ENCODE measurements around the gene SDF2L1. TPM values are rescaled to one million over a fixed set of nuclear protein-coding genes. Genes with fewer than 3 reads are reported as not detected.

The SDF2L1 gene
- total and polyA plus RNA-seq, 2 of the 13 experiments (the other 11 are each of a cell fraction or from before 2014, with no cell fraction given): 18.0 to 57.4 TPM

DNA sequence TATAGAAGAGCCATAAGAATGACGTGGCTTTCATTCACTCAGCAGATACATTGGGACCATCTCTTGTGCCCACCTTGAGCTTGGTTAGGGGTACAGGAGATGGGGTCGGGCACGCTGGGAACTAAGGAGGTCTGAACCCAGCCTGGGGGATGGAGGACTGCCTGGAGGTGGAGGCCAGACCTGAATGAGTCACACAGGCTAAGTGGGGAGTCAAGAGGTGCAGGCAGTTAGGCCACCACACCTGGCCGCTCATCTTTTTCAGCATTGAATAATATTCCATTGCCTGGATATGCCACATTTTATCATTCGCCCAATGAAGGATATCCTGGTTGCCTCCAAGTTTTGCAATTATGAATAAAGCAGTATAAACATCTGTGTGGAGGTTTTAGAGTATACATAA is 19.9 kb downstream of the SDF2L1 start:
- Histone ChIP-seq H3K9me3 (ENCODE audit: low read length) (no peaks in the 10 kb centered on the region), H3K27me3 (ENCODE audit: control insufficient read depth in 1 of 2, insufficient read depth in 2 of 2, low read length in 2 of 2) (no peaks in the 10 kb centered on the region), H3K4me3 (replicated peaks in 1 of 3; ENCODE audit: insufficient read depth in 1 of 3, low read depth in 2 of 3, low read length in 3 of 3) (no peak overlapping the region), H3K4me2 (ENCODE audit: low read depth, low read length) (no peak overlapping the region), H3K27ac (ENCODE audit: extremely low read length, insufficient read depth, low read length) (no peak overlapping the region), H3K4me1 (ENCODE audit: insufficient read depth, low read length) (peaks cover 23% of the 10 kb centered on the region), H3K79me2 (ENCODE audit: insufficient read depth, low read length) (peaks cover 4% of the 10 kb centered on the region), H3K36me3 (replicated peaks in 1 of 2; ENCODE audit: control insufficient read depth in 1 of 2, insufficient read depth in 2 of 2, low read length in 2 of 2) (no peaks in the 10 kb centered on the region), H4K20me1 (ENCODE audit: insufficient read depth, low read length) (no peaks in the 10 kb centered on the region), H2AFZ (ENCODE audit: low read length) (no peak overlapping the region), H3K9ac (ENCODE audit: insufficient read depth, low read depth, low read length) (no peak overlapping the region)
- BruUV-seq (replicated peaks): no TSS peak
- FAIRE-seq (no peak), DNase-seq (ENCODE audit: low spot score) (no peak), ATAC-seq (no peak)
- in situ Hi-C loops (cut with HindIII; ENCODE audit: extremely low pct_ligation_motif_present, low pct_unique_long_range_greater_than_20kb): loop anchor here (10.0 kb wide), 1 partner anchor 53 kb away; no protein-coding TSS in a partner anchor
- CTCF ChIA-PET (ENCODE audit: low intra/inter-chr PET ratio, low total read pairs): no interaction called here
- POLR2A ChIA-PET: no interaction called here
- intact Hi-C loops (cut with micrococcal nuclease; ENCODE audit: unreplicated experiment): no loop called here
- 88% methylated on average over 3 of the region's 5 CpGs for WGBS (ENCODE audit: low lambda C conversion rate)
- TF ChIP-seq, protein P1, sequence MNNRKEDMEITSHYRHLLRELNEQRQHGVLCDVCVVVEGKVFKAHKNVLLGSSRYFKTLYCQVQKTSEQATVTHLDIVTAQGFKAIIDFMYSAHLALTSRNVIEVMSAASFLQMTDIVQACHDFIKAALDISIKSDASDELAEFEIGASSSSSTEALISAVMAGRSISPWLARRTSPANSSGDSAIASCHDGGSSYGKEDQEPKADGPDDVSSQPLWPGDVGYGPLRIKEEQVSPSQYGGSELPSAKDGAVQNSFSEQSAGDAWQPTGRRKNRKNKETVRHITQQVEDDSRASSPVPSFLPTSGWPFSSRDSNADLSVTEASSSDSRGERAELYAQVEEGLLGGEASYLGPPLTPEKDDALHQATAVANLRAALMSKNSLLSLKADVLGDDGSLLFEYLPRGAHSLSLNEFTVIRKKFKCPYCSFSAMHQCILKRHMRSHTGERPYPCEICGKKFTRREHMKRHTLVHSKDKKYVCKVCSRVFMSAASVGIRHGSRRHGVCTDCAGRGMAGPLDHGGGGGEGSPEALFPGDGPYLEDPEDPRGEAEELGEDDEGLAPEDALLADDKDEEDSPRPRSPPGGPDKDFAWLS (CRISPR knock-in tag; IDR thresholded peaks at IDR 0.05; ENCODE audit: borderline replicate concordance): no peak
- TF ChIP-seq FOXJ3 (CRISPR knock-in tag; IDR thresholded peaks at IDR 0.05; ENCODE audit: borderline replicate concordance) (no peak), ZMYM3 (CRISPR knock-in tag; IDR thresholded peaks at IDR 0.05) (no peak), REL (CRISPR knock-in tag; conservative IDR thresholded peaks at IDR 0.05) (no peak), ZNF563 (CRISPR knock-in tag; IDR thresholded peaks at IDR 0.05) (no peak), RORA (CRISPR knock-in tag; IDR thresholded peaks at IDR 0.05) (no peak), SMC3 (IDR thresholded peaks at IDR 0.05; ENCODE audit: low read length) (no peak), HNF4G (IDR thresholded peaks at IDR 0.05; ENCODE audit: borderline replicate concordance, low read depth, low read length) (no peak), HNF4G (CRISPR knock-in tag; IDR thresholded peaks at IDR 0.05; ENCODE audit: borderline replicate concordance, low read depth) (no peak), ZNF891 (CRISPR knock-in tag; IDR thresholded peaks at IDR 0.05) (no peak), ASH2L (IDR thresholded peaks at IDR 0.05; ENCODE audit: insufficient read length, low read depth, low read length) (no peak), CBX5 (CRISPR knock-in tag; IDR thresholded peaks at IDR 0.05; ENCODE audit: borderline replicate concordance) (no peak), BHLHE40 (IDR thresholded peaks at IDR 0.05; ENCODE audit: low read length) (no peak), MBD4 (IDR thresholded peaks at IDR 0.05; ENCODE audit: borderline replicate concordance, low read length) (no peak)
- TF ChIP-seq, protein P2, sequence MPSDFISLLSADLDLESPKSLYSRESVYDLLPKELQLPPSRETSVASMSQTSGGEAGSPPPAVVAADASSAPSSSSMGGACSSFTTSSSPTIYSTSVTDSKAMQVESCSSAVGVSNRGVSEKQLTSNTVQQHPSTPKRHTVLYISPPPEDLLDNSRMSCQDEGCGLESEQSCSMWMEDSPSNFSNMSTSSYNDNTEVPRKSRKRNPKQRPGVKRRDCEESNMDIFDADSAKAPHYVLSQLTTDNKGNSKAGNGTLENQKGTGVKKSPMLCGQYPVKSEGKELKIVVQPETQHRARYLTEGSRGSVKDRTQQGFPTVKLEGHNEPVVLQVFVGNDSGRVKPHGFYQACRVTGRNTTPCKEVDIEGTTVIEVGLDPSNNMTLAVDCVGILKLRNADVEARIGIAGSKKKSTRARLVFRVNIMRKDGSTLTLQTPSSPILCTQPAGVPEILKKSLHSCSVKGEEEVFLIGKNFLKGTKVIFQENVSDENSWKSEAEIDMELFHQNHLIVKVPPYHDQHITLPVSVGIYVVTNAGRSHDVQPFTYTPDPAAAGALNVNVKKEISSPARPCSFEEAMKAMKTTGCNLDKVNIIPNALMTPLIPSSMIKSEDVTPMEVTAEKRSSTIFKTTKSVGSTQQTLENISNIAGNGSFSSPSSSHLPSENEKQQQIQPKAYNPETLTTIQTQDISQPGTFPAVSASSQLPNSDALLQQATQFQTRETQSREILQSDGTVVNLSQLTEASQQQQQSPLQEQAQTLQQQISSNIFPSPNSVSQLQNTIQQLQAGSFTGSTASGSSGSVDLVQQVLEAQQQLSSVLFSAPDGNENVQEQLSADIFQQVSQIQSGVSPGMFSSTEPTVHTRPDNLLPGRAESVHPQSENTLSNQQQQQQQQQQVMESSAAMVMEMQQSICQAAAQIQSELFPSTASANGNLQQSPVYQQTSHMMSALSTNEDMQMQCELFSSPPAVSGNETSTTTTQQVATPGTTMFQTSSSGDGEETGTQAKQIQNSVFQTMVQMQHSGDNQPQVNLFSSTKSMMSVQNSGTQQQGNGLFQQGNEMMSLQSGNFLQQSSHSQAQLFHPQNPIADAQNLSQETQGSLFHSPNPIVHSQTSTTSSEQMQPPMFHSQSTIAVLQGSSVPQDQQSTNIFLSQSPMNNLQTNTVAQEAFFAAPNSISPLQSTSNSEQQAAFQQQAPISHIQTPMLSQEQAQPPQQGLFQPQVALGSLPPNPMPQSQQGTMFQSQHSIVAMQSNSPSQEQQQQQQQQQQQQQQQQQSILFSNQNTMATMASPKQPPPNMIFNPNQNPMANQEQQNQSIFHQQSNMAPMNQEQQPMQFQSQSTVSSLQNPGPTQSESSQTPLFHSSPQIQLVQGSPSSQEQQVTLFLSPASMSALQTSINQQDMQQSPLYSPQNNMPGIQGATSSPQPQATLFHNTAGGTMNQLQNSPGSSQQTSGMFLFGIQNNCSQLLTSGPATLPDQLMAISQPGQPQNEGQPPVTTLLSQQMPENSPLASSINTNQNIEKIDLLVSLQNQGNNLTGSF (CRISPR knock-in tag; IDR thresholded peaks at IDR 0.05): no peak
- TF ChIP-seq, protein P3, sequence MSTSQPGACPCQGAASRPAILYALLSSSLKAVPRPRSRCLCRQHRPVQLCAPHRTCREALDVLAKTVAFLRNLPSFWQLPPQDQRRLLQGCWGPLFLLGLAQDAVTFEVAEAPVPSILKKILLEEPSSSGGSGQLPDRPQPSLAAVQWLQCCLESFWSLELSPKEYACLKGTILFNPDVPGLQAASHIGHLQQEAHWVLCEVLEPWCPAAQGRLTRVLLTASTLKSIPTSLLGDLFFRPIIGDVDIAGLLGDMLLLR (CRISPR knock-in tag; IDR thresholded peaks at IDR 0.05): no peak
- TF ChIP-seq, protein P4, sequence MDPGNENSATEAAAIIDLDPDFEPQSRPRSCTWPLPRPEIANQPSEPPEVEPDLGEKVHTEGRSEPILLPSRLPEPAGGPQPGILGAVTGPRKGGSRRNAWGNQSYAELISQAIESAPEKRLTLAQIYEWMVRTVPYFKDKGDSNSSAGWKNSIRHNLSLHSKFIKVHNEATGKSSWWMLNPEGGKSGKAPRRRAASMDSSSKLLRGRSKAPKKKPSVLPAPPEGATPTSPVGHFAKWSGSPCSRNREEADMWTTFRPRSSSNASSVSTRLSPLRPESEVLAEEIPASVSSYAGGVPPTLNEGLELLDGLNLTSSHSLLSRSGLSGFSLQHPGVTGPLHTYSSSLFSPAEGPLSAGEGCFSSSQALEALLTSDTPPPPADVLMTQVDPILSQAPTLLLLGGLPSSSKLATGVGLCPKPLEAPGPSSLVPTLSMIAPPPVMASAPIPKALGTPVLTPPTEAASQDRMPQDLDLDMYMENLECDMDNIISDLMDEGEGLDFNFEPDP (CRISPR knock-in tag; conservative IDR thresholded peaks at IDR 0.05): no peak
